ENCODE data around the gene AKR1B1.

Gene AKR1B1

DNA sequence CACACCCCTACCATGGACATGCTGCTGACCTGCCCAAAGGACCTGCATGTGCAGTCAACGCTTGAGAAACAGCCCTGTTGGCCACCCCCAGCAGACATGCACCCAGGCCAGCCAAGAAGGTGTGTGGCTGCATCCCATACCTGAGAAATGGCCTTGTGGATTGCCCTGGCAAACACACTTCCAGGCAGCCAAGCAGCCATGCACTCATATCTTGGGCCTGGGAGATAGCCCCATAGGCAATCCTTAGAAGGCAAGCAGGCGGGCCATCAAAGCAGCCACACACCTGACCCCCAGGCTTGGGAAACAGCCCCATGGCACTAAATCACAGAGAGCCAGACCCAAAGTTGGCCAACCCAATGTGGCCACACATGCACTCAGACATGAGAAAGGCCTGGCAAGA, 4.9 kb upstream of the AKR1B1 start:
- ATAC-seq (replicated peaks), result no peak
- no peak for DNase-seq
- no peak overlapping the region for H3K27ac Mint-ChIP-seq
- H3K36me3 Mint-ChIP-seq (ENCODE audit: insufficient read depth), result peaks cover 12% of the 10 kb centered on the region
- H3K4me1 Mint-ChIP-seq (ENCODE audit: low read depth in 2 of 2), result peaks cover 9 to 11% of the 10 kb centered on the region in 2 donors
- H3K4me3 Mint-ChIP-seq, result no peak overlapping the region
- peaks cover 0 to 16% of the 10 kb centered on the region in 2 donors for H3K27me3 Mint-ChIP-seq
- peaks cover 5 to 19% of the 10 kb centered on the region in 2 donors for H3K9me3 Mint-ChIP-seq

- ATAC-seq (replicated peaks), result no peak
- Mint-ChIP-seq H3K36me3 (ENCODE audit: insufficient read depth) (peaks cover 14% of the 10 kb centered on the region), H3K27me3 (peaks cover 0 to 4% of the 10 kb centered on the region in 2 donors), H3K4me3 (no peak overlapping the region), H3K4me1 (ENCODE audit: low read depth in 2 of 2) (peaks cover 15 to 19% of the 10 kb centered on the region in 2 donors), H3K9me3 (peaks cover 5 to 19% of the 10 kb centered on the region in 2 donors), H3K27ac (no peak overlapping the region)
- DNase-seq, result no peak
Observed at GRCh38 chr7:134462337-134462925, 3.5 kb upstream of the AKR1B1 start.

- no peak for ATAC-seq (replicated peaks)
- peaks cover 16 to 22% of the 10 kb centered on the region in 2 donors for H3K4me1 Mint-ChIP-seq (ENCODE audit: low read depth in 2 of 2)
Observed at GRCh38 chr7:134461916-134462315, 3.0 kb upstream of the AKR1B1 start.

GRCh38 chr7:134459981-134460380, 1.1 kb upstream of the AKR1B1 start:
- ATAC-seq (replicated peaks) (no peak), DNase-seq (no peak)
- peaks cover 19% of the 10 kb centered on the region for H3K36me3 Mint-ChIP-seq (ENCODE audit: insufficient read depth)
- H3K27me3 Mint-ChIP-seq, result no peaks in the 10 kb centered on the region
- peaks cover 25 to 30% of the 10 kb centered on the region in 2 donors for H3K4me1 Mint-ChIP-seq (ENCODE audit: low read depth in 2 of 2)
- H3K4me3 Mint-ChIP-seq, result peak overlapping the region in 1 of 2 donors; percentile 31
- peak overlapping the region in 1 of 2 donors; percentile 9 for H3K27ac Mint-ChIP-seq
- peaks cover 5 to 11% of the 10 kb centered on the region in 2 donors for H3K9me3 Mint-ChIP-seq

More at GRCh38 chr7:134461916-134462315, 3.0 kb upstream of the AKR1B1 start:
- no peak for DNase-seq
- no peak overlapping the region for H3K4me3 Mint-ChIP-seq
- no peaks in the 10 kb centered on the region for H3K27me3 Mint-ChIP-seq
- H3K36me3 Mint-ChIP-seq (ENCODE audit: insufficient read depth), result peaks cover 14% of the 10 kb centered on the region
- no peak overlapping the region for H3K27ac Mint-ChIP-seq
- H3K9me3 Mint-ChIP-seq, result peaks cover 5 to 19% of the 10 kb centered on the region in 2 donors

GRCh38 chr7:134458341-134458805, 527 bp downstream of the AKR1B1 start:
- Mint-ChIP-seq H3K27me3 (no peaks in the 10 kb centered on the region), H3K4me3 (peak overlapping the region; percentile 75 to 89), H3K4me1 (ENCODE audit: low read depth in 2 of 2) (peaks cover 41 to 46% of the 10 kb centered on the region in 2 donors)

GRCh38 chr7:134457210-134457609, 1.7 kb downstream of the AKR1B1 start:
- H3K4me3 Mint-ChIP-seq, result peak overlapping the region; percentile 75 to 89
- peak overlapping the region in 1 of 2 donors; percentile 90 for H3K27ac Mint-ChIP-seq
- peaks cover 46% of the 10 kb centered on the region in 2 donors for H3K4me1 Mint-ChIP-seq (ENCODE audit: low read depth in 2 of 2)
- H3K9me3 Mint-ChIP-seq, result no peaks in the 10 kb centered on the region
- no peaks in the 10 kb centered on the region for H3K27me3 Mint-ChIP-seq
- DNase-seq (no peak), ATAC-seq (replicated peaks) (no peak)
- H3K36me3 Mint-ChIP-seq (ENCODE audit: insufficient read depth), result peaks cover 24% of the 10 kb centered on the region

More at GRCh38 chr7:134458341-134458805, 527 bp downstream of the AKR1B1 start:
- Mint-ChIP-seq H3K36me3 (ENCODE audit: insufficient read depth) (peaks cover 21% of the 10 kb centered on the region), H3K27ac (peak overlapping the region; percentile 90 to 92), H3K9me3 (no peaks in the 10 kb centered on the region)
- peak; percentile 65 for ATAC-seq (replicated peaks)
- peak; percentile 51 to 63 (median 56) for DNase-seq

DNA sequence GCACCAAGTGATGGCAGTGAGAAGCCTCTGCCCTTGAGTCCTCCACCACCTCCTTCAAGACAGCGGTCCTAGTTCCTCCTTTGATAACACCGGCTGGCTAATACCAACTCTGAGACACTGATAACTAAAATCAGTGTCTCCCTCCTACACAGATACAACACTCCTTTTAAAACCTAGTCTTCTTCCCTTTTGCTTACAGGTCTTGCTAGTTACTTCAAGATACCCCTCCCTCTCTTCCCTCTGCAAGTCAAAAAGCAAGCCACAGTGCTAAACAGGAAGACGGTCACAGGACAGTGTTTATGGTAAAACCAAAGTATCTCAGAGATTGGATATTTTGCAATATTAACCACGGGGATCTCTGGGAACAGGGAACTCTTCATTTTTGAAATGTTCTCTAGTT, 4.6 kb downstream of the AKR1B1 start:
- ATAC-seq (replicated peaks) (no peak), DNase-seq (no peak)
- H3K4me1 Mint-ChIP-seq (ENCODE audit: low read depth in 2 of 2), result peaks cover 37 to 41% of the 10 kb centered on the region in 2 donors
- peak overlapping the region; percentile 7 to 51 for H3K4me3 Mint-ChIP-seq
- H3K27ac Mint-ChIP-seq, result peak overlapping the region; percentile 39 to 54
- no peaks in the 10 kb centered on the region for H3K27me3 Mint-ChIP-seq
- H3K36me3 Mint-ChIP-seq (ENCODE audit: insufficient read depth), result peaks cover 31% of the 10 kb centered on the region
- H3K9me3 Mint-ChIP-seq, result no peaks in the 10 kb centered on the region

- peaks cover 35 to 40% of the 10 kb centered on the region in 2 donors for H3K4me1 Mint-ChIP-seq (ENCODE audit: low read depth in 2 of 2)
- peak overlapping the region in 1 of 2 donors; percentile 54 for H3K27ac Mint-ChIP-seq
- H3K9me3 Mint-ChIP-seq, result no peaks in the 10 kb centered on the region
- DNase-seq (no peak), ATAC-seq (replicated peaks) (no peak)
- H3K36me3 Mint-ChIP-seq (ENCODE audit: insufficient read depth), result peaks cover 25% of the 10 kb centered on the region
- no peaks in the 10 kb centered on the region for H3K27me3 Mint-ChIP-seq
- no peak overlapping the region for H3K4me3 Mint-ChIP-seq
Observed at GRCh38 chr7:134453518-134453917, 5.4 kb downstream of the AKR1B1 start.

DNA sequence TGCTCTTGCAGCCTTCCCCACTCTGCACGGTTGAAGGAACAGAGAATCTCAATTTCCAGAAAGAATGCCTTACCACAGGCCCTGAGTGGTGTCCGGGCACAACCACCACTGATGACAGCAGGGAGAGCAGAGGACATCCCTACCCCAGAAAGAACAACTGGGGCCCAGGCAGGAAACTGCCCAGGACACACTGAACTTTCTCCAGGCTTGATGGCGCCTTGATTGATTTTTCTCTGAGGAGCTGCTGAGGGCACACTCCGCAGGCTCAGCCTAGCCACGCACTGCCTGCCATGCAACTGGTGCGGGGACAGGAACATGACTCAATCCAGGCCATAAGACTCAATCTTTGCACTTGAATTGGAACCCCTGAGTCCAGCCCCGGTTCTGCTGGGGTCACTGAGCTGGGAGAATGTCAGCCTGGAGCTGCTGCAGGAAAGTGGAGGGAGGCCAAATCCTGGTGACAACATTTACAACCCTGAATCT, 5.9 kb downstream of the AKR1B1 start:
- no peak for DNase-seq
- Mint-ChIP-seq H3K4me3 (no peak overlapping the region), H3K27ac (no peak overlapping the region), H3K36me3 (ENCODE audit: insufficient read depth) (peaks cover 25% of the 10 kb centered on the region), H3K27me3 (no peaks in the 10 kb centered on the region), H3K4me1 (ENCODE audit: low read depth in 2 of 2) (peaks cover 32 to 38% of the 10 kb centered on the region in 2 donors), H3K9me3 (no peaks in the 10 kb centered on the region)
- no peak for ATAC-seq (replicated peaks)

- Mint-ChIP-seq H3K36me3 (ENCODE audit: insufficient read depth) (peaks cover 28% of the 10 kb centered on the region), H3K27me3 (no peaks in the 10 kb centered on the region), H3K9me3 (no peaks in the 10 kb centered on the region), H3K27ac (no peak overlapping the region), H3K4me1 (ENCODE audit: low read depth in 2 of 2) (peaks cover 28 to 34% of the 10 kb centered on the region in 2 donors), H3K4me3 (no peak overlapping the region)
- ATAC-seq (replicated peaks) (no peak), DNase-seq (no peak)
Observed at GRCh38 chr7:134452419-134452838, 6.5 kb downstream of the AKR1B1 start.

DNA sequence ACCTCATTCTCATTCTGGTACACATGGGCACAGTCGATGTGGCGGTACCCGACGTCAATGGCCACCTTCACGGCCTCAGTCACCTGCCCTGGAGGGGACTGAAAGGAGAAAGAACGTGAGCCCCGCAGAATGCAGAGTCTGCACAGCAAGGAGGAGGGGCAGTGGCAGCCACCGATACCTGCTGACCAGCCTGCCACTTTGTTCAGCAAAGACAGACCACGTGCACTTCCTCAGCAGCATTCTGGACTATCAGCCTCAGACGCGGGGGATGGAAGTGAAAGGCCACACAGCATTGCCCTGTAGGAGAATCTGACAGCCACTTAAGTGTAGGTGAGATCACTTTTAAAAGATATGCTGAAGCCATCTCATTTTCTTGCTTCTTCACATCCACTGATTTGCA, 7.2 kb downstream of the AKR1B1 start:
- H3K9me3 Mint-ChIP-seq, result no peaks in the 10 kb centered on the region
- peaks cover 36% of the 10 kb centered on the region for H3K36me3 Mint-ChIP-seq (ENCODE audit: insufficient read depth)

DNA sequence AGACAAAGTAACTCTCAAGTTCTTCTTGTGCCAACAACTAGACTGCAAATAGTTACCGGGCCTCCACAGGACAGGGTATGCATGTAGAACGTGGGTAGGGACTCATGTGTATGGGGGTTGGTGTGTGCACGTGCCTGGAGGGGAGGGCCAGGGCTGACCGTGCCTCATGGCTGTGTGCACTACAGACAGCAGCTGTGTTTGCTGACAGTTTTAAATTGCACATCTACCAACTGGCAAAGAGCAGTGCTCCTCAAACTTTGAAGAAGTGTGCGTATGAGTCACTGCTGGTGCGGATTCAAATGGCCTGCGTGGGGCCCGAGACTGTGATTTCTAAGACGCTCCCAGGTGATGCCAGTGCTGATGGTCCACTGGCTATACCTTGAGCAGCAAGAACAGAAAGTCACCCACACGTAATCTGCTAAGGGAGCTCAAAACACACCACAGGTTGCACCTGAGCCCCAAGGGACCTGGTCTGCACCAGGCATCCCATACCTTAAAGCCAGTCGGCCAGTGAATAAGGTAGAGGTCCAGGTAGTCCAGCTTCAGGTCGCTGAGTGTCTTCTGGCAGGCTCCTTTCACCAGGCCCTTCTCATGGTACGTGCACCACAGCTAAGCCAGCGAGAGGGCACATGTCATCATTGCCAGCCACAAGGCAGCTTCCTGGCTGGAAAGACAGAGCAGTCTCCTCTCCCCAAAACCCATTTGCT, 8.5 kb downstream of the AKR1B1 start:
- no peaks in the 10 kb centered on the region for H3K27me3 Mint-ChIP-seq
- ATAC-seq (replicated peaks) (no peak), DNase-seq (no peak)
- H3K36me3 Mint-ChIP-seq (ENCODE audit: insufficient read depth), result peaks cover 35% of the 10 kb centered on the region
- H3K4me3 Mint-ChIP-seq, result no peak overlapping the region
- H3K4me1 Mint-ChIP-seq (ENCODE audit: low read depth in 2 of 2), result peaks cover 20 to 26% of the 10 kb centered on the region in 2 donors
- no peak overlapping the region for H3K27ac Mint-ChIP-seq
- H3K9me3 Mint-ChIP-seq, result no peaks in the 10 kb centered on the region

More for the DNA sequence above, 7.2 kb downstream of the AKR1B1 start:
- DNase-seq (no peak), ATAC-seq (replicated peaks) (no peak)
- H3K4me1 Mint-ChIP-seq (ENCODE audit: low read depth in 2 of 2), result peaks cover 25 to 33% of the 10 kb centered on the region in 2 donors
- no peak overlapping the region for H3K4me3 Mint-ChIP-seq
- H3K27ac Mint-ChIP-seq, result no peak overlapping the region
- no peaks in the 10 kb centered on the region for H3K27me3 Mint-ChIP-seq

DNA sequence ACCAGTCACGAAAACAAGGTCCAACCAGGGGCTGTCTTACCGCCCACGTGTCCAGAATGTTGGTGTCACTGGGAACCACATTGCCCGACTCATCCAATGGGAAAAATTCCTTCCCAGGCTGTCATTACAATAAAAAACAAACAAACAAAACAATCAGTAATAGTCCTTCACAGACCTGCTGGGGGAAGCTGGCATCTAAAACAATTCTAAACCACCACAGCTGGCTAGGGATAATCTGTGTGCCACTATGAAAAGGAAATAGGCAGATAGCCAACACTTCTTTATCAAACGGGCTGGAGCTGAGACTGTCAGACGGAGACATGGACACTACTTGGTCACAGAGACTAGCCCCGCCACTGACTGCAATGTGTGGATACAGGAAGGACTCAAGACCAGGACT, 9.2 kb downstream of the AKR1B1 start:
- Mint-ChIP-seq H3K27ac (no peak overlapping the region), H3K27me3 (no peaks in the 10 kb centered on the region), H3K9me3 (no peaks in the 10 kb centered on the region), H3K36me3 (ENCODE audit: insufficient read depth) (peaks cover 38% of the 10 kb centered on the region), H3K4me1 (ENCODE audit: low read depth in 2 of 2) (peaks cover 13 to 21% of the 10 kb centered on the region in 2 donors), H3K4me3 (no peak overlapping the region)
- DNase-seq, result no peak
- no peak for ATAC-seq (replicated peaks)
